Vagina (tissue), 2 donors: ENCODE results near the gene VIPR2.

Experiments used
- CTCF ChIP-seq, 3 experiments: fragments of 450-650 bp in 2 of 3; fragments of 200-600 bp in 1 of 3; sonication (generic) in 1 of 3; IDR thresholded peaks; one replicate each; pipeline ENCODE4 v1.5.1; 2017 to 2019; ENCODE audit warnings: antibody characterized with exemption in 3 of 3, mild to moderate bottlenecking in 2 of 3, moderate library complexity in 2 of 3
- POLR2A ChIP-seq, 2 donors: fragments of 450-650 bp; IDR thresholded peaks; one replicate each; pipeline ENCODE4 v1.6.1; 2017; ENCODE audit warnings: antibody characterized with exemption in 2 of 2, mild to moderate bottlenecking in 2 of 2, moderate library complexity in 2 of 2

GRCh38 chr7:159165352-159165751 is 20.7 kb upstream of the VIPR2 start:
- no peak for TF ChIP-seq CTCF (IDR thresholded peaks at IDR 0.05)
- no peak for TF ChIP-seq POLR2A (IDR thresholded peaks at IDR 0.05)
